GM19099 (cell line): ENCODE measurements around the gene PCDH17.

Source experiments
- POLR2A ChIP-seq: IDR thresholded peaks from 3 replicates; pipeline ENCODE4 v1.6.1; 2011; ENCODE audit warnings: low read depth; ENCODE audit not compliant: insufficient read length; ENCODE audit errors: extremely low read depth

Gene PCDH17

GRCh38 chr13:57673197-57673596 lies 41.7 kb downstream of the PCDH17 start:
- no peak for TF ChIP-seq POLR2A

GRCh38 chr13:57675526-57675925 lies 44.0 kb downstream of the PCDH17 start:
- no peak for TF ChIP-seq POLR2A

DNA sequence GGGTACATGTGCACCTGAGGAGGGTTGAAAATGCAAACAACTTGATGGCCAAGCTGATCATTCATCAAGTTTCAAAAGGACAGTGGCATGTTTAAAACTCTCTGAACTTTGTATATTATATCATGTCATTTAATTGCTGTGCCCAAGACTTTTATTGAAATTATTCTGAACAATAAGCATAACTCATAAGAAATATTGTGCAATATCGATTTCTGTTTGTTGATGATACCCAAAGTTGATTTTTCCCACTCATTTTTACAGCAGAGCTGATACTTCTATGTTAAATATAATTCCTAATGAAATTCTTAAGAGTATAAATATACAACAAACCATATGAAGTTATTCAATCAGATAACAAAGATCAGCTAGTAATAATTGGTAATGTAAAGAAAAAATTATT lies 49.1 kb downstream of the PCDH17 start:
- no peak for TF ChIP-seq POLR2A

DNA sequence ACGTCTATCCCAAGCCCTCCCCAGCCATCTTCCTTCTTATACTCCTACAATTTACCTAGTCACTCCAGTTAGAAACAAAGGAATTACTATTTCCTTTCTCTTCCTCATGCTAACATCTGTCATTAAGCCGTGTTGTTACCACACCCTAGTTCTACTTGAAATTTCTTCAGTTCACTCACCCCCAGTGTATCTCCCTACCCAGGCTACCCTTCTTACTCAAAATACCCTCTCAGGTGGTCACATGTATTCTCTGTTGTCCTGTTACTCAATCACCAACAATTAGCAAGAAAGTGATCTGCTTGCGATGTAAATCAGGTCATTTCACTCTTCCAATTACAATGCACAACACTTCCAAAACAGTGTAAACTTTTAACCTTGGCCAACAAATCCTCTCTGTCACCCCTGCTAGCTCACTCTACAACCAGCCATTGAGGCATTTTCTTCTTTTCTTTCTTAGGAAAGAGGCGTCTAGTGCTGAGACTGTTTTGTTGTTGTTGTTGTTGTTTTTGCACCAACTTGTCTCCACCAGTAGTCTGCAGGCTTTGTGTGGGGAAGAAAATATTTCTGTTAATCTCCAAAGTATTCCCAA lies 50.7 kb downstream of the PCDH17 start:
- TF ChIP-seq POLR2A = no peak

DNA sequence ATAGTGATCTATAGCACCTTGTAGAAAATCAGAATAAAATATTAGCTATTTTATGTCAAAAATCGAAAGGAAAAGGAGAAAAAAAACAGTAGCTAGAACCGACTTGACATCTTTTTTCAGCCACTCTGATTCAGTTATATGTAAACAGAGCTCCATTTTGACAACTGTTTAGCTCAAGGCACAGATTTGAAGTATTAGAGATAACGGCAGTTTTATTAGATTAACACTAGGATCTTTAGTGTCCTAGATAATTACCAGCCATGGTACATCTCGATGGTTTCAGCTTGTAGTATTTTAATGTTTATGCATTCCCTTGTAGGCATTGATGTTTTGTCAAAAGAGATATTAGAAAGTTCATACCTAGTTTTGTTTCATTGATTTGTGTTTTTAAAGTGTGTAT lies 67.3 kb downstream of the PCDH17 start:
- no peak for TF ChIP-seq POLR2A

DNA sequence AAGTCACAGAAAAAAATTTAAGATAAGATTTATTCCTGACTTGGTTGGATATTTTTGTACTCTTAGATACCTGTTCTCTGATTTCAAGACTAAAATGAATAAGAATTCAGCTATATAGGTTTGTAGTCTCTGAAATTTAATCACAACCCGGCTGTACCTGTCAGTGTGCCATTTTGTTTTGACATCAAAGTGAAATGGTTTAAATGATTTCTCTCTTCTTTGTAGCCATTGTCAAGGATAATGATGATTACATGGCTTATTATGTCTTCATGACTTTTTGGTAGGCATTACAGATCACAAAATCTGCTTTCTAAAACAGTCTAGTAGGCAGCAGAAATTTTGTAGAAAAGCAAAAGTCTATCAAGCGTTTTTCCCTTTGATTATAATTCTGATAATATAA lies 72.5 kb downstream of the PCDH17 start:
- no peak for TF ChIP-seq POLR2A

DNA sequence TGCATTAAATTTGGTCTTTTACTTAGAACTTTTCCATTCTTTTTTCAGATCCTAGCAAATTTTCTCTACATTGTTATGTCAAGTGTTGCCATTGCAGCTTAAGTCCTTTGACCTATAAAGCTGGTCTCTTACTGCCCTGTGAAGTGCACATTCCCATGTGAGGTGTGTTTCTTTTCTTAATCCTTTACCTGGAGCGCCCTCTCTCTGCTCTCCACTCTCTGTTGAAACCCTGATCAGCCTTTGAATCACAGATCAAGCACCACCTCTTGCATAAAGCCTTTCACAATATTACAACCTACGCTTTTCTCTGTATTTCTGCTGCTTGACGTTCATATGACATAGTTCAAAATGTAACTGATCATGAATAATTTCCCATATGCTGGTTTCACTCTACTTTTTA lies 84.8 kb downstream of the PCDH17 start:
- TF ChIP-seq POLR2A = no peak

DNA sequence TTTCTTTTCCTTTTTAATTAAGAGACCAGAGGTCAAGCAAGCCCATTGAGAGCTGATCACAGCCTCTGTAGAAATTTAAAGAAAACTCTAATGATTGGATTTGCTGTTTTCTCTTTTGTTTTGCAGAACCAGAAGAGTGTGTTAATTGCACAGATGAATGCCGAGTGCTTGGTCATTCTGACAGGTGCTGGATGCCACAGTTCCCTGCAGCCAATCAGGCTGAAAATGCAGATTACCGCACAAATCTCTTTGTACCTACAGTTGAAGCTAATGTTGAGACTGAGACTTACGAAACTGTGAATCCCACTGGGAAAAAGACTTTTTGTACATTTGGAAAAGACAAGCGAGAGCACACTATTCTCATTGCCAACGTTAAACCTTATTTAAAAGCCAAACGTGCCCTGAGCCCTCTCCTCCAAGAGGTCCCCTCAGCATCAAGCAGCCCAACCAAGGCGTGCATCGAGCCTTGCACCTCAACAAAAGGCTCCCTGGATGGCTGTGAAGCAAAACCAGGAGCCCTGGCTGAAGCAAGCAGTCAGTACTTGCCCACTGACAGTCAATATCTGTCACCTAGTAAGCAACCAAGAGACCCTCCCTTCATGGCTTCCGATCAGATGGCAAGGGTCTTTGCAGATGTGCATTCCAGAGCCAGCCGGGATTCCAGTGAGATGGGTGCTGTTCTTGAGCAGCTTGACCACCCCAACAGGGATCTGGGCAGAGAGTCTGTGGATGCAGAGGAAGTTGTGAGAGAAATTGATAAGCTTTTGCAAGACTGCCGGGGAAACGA lies 93.1 kb downstream of the PCDH17 start:
- no peak for TF ChIP-seq POLR2A

- TF ChIP-seq POLR2A = no peak
Observed at GRCh38 chr13:57725480-57725879, 93.9 kb downstream of the PCDH17 start.

GRCh38 chr13:57726981-57727380 lies 95.4 kb downstream of the PCDH17 start:
- TF ChIP-seq POLR2A = no peak

DNA sequence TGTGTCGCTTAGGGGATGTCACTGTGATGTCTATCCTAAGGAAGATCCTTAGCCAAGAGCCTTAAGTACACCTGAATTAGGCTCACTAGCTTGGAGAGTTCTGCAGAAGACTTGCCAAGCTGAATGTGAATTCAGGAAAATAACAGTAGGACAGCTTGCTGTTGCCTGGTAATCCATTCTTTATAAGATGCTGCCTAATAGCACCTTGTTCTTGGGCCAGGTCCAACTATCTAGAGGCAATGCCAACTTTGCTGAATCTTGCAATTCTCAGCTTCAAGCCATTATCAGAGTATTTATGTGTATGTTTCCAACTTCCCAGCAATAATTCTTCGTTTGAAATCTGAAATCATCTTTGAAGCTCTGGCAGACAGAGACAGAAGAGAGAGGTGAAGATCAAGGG lies 102.8 kb downstream of the PCDH17 start:
- TF ChIP-seq POLR2A = no peak

DNA sequence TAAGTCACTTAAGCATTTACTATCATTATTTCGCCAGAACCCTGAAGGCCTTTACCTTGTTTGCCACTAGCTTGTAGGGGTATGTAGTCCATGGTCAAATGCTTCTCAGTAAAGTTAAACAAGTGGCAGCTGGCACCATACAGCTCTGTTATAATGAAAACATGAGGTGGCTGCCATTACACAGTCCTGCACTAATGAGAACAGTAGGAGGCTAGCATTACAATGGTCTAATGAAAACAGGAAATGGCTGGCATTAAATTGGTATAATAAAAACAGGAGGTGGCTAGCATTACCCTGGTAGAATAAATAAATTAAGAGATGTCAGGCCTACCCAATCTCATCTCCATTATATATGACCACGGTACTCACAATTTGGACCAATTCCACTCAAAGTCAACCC lies 107.5 kb downstream of the PCDH17 start:
- no peak for TF ChIP-seq POLR2A

DNA sequence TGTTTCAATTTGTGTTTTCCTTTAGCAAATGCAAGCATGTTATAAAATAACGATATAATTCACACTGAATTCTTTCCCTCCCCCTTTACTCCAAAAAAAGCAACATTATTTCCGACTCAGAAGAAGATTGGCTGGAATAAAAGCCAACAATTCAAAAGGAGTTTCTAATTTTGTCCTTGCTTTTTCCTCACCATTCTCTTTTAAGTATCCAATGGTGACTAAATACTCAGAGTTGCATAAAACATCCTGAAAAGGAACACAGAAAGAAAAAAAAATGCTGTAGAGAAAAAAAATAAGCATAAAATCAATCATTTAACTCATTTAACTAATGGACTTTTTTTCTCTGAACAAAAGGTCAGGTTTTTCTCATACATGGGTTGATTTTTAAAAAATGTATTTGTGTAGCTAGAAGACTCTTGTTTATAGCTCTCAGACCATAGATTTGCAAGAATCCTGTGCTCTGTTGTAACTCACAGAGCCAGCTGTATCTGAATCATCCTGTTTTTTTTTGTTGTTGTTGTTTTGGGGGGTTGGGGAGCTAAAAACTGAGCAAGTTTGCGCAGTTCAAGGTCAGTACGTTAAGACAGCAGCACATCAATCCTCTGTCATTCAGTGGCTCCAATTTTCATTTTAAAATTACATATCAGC lies 108.1 kb downstream of the PCDH17 start:
- TF ChIP-seq POLR2A = no peak

GRCh38 chr13:57740719-57741118 lies 109.2 kb downstream of the PCDH17 start:
- no peak for TF ChIP-seq POLR2A

- TF ChIP-seq POLR2A = no peak
Observed at GRCh38 chr13:57748096-57748495, 116.6 kb downstream of the PCDH17 start.

- TF ChIP-seq POLR2A = no peak
Observed at GRCh38 chr13:57760951-57761350, 129.4 kb downstream of the PCDH17 start.
